Suprapubic skin (tissue), 4 donors: ENCODE data around the gene PCDHB13. TPM values are rescaled to one million over a fixed set of nuclear protein-coding genes. Genes with fewer than 3 reads are reported as not detected.
"Not testable (repeated sequence)": the region's sequence is repeated elsewhere in the genome, so short reads cannot be mapped to it uniquely, and the experiment has no call there.

ENCODE experiments used
- DNase-seq, 2 donors: peaks; one replicate each; pipeline ENCODE4 v3.0.0-alpha.2; 2019; ENCODE audit warnings: low spot score in 2 of 2
- H3K27ac ChIP-seq: fragments of 200-600 bp; sonication (generic); one replicate; pipeline ENCODE4 v1.5.1; 2019
- H3K27me3 ChIP-seq: fragments of 200-600 bp; sonication (generic); one replicate; pipeline ENCODE4 v1.5.1; 2019
- H3K36me3 ChIP-seq: fragments of 200-600 bp; sonication (generic); one replicate; pipeline ENCODE4 v1.5.1; 2019
- H3K4me1 ChIP-seq: fragments of 200-600 bp; sonication (generic); one replicate; pipeline ENCODE4 v1.5.1; 2019
- H3K4me3 ChIP-seq: fragments of 200-600 bp; sonication (generic); one replicate; pipeline ENCODE4 v1.5.1; 2019; ENCODE audit warnings: mild to moderate bottlenecking
- H3K9me3 ChIP-seq: fragments of 200-600 bp; sonication (generic); one replicate; pipeline ENCODE4 v1.5.1; 2019
- EP300 ChIP-seq: sonication (generic); formaldehyde crosslinking; IDR thresholded peaks from one replicate; pipeline ENCODE4 v1.6.1; 2017; ENCODE audit warnings: antibody characterized with exemption
- POLR2A ChIP-seq, 2 donors: fragments of 450-650 bp; IDR thresholded peaks; one replicate each; pipeline ENCODE4 v1.6.1; 2017; ENCODE audit warnings: antibody characterized with exemption in 2 of 2, mild to moderate bottlenecking in 2 of 2, moderate library complexity in 2 of 2
- POLR2AphosphoS5 ChIP-seq, 3 donors: sonication (generic); formaldehyde crosslinking; IDR thresholded peaks; one replicate each; pipeline ENCODE4 v1.6.1; 2017; ENCODE audit warnings: antibody characterized with exemption in 3 of 3
- whole genome bisulfite sequencing: methylation state at CpG from one replicate; pipeline ENCODE4 v1.1.5; 2018; 5-methylcytosine and 5-hydroxymethylcytosine counted together
- total RNA-seq, 4 donors: library from RNA; depleted of rRNA; stranded (reverse); fragments of >200 nt; gene quantifications; one replicate each; pipeline ENCODE4 v1.1.0, GENCODE V29; 2016
- TF ChIP-seq, protein P1 (sequence below), 2 donors: fragments of 200-600 bp in 1 of 2; fragments of 450-650 bp in 1 of 2; sonication (generic) in 1 of 2; IDR thresholded peaks; one replicate each; pipeline ENCODE4 v1.5.1; 2016 to 2019; ENCODE audit warnings: antibody characterized with exemption in 2 of 2, mild to moderate bottlenecking in 1 of 2, moderate library complexity in 1 of 2

The PCDHB13 gene
- total RNA-seq, 4 donors from 2014 or later: 5.9 to 10.0 (median 6.2) TPM

DNA sequence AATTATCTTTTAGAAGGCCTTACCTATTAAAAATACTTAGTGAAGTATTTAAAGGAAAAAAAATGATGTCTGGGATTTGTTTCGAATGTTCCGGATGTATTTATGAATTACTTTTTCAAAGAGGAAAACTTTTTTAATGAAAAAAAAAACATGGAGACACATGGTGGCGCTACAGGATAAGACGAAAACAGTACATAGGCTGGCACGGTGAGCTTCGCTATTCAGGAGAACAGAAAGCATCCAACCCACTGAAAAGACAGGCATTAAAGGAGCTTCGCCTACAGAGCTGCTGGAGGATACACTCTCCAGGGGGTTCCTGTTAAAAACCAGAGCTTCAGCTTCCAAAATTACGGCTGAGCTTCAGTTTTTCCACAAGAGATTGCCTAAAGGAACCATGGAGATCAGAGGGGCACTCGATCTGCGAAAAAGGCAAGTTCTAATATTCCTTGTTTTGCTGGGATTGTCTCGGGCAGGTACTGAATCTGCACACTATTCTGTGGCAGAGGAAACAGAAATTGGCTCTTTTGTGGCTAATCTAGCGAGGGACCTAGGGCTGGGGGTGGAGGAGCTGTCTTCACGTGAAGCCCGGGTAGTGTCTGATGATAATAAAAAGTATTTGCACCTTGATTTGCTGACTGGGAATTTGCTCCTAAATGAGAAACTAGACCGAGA is 9.5 kb downstream of the PCDHB13 start, which contains the start of gene PCDHB14:
TSS of gene PCDHB14 (plus strand) at position 232 of the 672 bp plus-strand sequence. CDS start at position 395, 163 bp downstream.
- no peak for DNase-seq
- Histone ChIP-seq H3K4me3 (peak within 1 kb of the TSS; percentile 27), H3K9me3 (peaks cover 24% of the 10 kb centered on the region), H3K27me3 (no peaks in the 10 kb centered on the region), H3K4me1 (no peaks in the 10 kb centered on the region), H3K36me3 (no peaks in the 10 kb centered on the region), H3K27ac (no peak within 1 kb of the TSS)
- TF ChIP-seq EP300 (no peak), POLR2AphosphoS5 (IDR thresholded peaks at IDR 0.05) (no peak), POLR2A (IDR thresholded peaks at IDR 0.05) (no peak)
- TF ChIP-seq, protein P1, sequence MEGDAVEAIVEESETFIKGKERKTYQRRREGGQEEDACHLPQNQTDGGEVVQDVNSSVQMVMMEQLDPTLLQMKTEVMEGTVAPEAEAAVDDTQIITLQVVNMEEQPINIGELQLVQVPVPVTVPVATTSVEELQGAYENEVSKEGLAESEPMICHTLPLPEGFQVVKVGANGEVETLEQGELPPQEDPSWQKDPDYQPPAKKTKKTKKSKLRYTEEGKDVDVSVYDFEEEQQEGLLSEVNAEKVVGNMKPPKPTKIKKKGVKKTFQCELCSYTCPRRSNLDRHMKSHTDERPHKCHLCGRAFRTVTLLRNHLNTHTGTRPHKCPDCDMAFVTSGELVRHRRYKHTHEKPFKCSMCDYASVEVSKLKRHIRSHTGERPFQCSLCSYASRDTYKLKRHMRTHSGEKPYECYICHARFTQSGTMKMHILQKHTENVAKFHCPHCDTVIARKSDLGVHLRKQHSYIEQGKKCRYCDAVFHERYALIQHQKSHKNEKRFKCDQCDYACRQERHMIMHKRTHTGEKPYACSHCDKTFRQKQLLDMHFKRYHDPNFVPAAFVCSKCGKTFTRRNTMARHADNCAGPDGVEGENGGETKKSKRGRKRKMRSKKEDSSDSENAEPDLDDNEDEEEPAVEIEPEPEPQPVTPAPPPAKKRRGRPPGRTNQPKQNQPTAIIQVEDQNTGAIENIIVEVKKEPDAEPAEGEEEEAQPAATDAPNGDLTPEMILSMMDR (IDR thresholded peaks at IDR 0.05): no peak
- 39% methylated on average over 15 of the region's 15 CpGs for WGBS

DNA sequence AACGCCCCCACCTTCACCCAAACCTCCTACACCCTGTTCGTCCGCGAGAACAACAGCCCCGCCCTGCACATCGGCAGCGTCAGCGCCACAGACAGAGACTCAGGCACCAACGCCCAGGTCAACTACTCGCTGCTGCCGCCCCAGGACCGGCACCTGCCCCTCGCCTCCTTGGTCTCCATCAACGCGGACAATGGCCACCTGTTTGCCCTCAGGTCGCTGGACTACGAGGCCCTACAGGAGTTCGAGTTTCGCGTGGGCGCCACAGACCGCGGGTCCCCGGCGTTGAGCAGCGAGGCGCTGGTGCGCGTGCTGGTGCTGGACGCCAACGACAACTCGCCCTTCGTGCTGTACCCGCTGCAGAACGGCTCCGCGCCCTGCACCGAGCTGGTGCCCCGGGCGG is 11.1 kb downstream of the PCDHB13 start:
- not testable (repeated sequence) for H3K27me3 ChIP-seq, H3K36me3 ChIP-seq, H3K27ac ChIP-seq, DNase-seq, H3K4me3 ChIP-seq, H3K4me1 ChIP-seq
- 17% methylated on average over 10 of the region's 40 CpGs for WGBS
- peaks cover 20% of the 10 kb centered on the region for H3K9me3 ChIP-seq

DNA sequence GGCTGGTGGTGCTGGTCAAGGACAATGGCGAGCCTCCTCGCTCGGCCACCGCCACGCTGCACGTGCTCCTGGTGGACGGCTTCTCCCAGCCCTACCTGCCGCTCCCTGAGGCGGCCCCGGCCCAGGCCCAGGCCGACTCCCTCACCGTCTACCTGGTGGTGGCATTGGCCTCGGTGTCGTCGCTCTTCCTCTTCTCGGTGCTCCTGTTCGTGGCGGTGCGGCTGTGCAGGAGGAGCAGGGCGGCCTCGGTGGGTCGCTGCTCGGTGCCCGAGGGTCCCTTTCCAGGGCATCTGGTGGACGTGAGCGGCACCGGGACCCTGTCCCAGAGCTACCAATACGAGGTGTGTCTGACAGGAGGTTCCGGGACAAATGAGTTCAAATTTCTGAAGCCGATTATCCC is 11.7 kb downstream of the PCDHB13 start:
- H3K4me3 ChIP-seq, H3K27me3 ChIP-seq, DNase-seq, H3K27ac ChIP-seq, H3K36me3 ChIP-seq, H3K4me1 ChIP-seq: not testable (repeated sequence)
- WGBS: 47% methylated on average over 22 of the region's 30 CpGs
- peaks cover 21% of the 10 kb centered on the region for H3K9me3 ChIP-seq

DNA sequence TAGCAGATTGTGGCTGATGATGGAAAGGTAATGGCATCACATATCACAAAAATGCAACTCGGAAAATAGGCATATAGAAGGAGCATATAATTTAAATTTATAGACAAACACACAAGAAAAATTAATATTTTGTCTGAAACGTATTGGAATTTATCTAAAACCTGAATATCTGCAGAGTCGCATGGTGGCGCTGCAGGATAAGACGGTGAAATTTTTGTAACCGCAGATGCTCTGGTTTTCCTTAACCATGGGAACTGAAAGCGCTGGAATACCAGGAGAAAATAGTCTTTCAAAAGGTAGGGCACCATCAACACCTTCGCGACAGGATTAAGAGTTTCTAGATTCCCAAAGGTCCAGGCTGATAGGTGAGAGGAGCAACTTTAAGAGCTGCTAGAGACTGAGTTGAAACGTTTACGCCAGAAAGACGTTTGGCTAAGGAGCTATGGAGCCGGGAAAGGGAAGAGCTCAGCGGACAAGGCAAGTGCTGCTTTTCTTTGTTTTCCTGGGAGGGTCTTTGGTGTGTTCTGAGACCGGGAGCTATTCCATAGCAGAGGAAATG is 20.5 kb downstream of the PCDHB13 start:
- no peaks in the 10 kb centered on the region for H3K36me3 ChIP-seq
- H3K9me3 ChIP-seq: peaks cover 67% of the 10 kb centered on the region
- no peaks in the 10 kb centered on the region for H3K4me1 ChIP-seq
- no peaks in the 10 kb centered on the region for H3K27me3 ChIP-seq
- peak overlapping the region; percentile 13 for H3K4me3 ChIP-seq
- TF ChIP-seq EP300: no peak
- TF ChIP-seq, protein P1 (IDR thresholded peaks at IDR 0.05): no peak
- no peak for TF ChIP-seq POLR2A (IDR thresholded peaks at IDR 0.05)
- no peak for TF ChIP-seq POLR2AphosphoS5 (IDR thresholded peaks at IDR 0.05)
- WGBS: 9% methylated on average over 15 of the region's 15 CpGs
- H3K27ac ChIP-seq: no peak overlapping the region
- DNase-seq: no peak

DNA sequence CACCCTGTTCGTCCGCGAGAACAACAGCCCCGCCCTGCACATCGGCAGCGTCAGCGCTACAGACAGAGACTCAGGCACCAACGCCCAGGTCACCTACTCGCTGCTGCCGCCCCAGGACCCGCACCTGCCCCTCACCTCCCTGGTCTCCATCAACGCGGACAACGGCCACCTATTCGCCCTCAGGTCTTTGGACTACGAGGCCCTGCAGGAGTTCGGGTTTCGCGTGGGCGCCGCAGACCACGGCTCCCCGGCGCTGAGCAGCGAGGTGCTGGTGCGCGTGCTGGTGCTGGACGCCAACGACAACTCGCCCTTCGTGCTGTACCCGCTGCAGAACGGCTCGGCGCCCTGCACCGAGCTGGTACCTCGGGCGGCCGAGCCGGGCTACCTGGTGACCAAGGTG is 22.2 kb downstream of the PCDHB13 start:
- H3K9me3 ChIP-seq: peaks cover 78% of the 10 kb centered on the region
- H3K4me1 ChIP-seq, H3K27me3 ChIP-seq, H3K36me3 ChIP-seq, DNase-seq, H3K4me3 ChIP-seq, H3K27ac ChIP-seq: not testable (repeated sequence)
- WGBS: 25% methylated on average over 4 of the region's 40 CpGs

DNA sequence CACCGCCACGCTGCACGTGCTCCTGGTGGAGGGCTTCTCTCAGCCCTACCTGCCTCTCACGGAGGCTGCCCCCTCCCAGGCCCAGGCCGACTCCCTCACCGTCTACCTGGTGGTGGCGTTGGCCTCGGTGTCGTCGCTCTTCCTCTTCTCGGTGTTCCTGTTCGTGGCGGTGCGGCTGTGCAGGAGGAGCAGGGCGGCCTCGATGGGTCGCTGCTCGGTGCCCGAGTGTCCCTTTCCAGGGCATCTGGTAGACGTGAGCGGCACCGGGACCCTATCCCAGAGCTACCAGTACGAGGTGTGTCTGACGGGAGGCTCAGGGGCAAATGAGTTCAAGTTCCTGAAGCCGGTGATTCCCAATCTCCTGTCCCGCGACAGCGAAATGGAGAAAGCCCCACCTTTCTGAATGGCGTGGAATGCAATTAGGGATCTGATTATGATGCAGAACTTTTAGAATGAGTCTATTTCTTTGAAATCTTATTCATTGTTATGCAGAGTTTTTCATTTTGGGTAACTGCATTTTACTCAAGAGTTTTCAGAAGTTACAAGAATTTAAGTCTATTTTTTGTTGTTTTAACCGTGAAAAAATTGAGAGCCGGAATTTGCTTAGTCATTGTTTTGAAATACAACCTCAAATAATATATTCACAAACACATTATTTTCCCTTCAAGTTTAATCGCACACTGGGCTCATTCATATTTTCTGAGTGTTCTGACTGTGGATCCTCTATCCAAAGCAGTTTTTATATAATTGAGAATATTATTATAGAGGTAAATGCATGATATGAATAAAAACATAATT is 23.0 kb downstream of the PCDHB13 start:
- Histone ChIP-seq H3K36me3 (no peaks in the 10 kb centered on the region), H3K4me3 (no peak overlapping the region), H3K27me3 (no peaks in the 10 kb centered on the region), H3K4me1 (no peaks in the 10 kb centered on the region), H3K9me3 (peaks cover 83% of the 10 kb centered on the region), H3K27ac (no peak overlapping the region)
- no peak for DNase-seq
- TF ChIP-seq, protein P1 (IDR thresholded peaks at IDR 0.05): no peak
- TF ChIP-seq POLR2AphosphoS5 (IDR thresholded peaks at IDR 0.05): no peak
- TF ChIP-seq POLR2A (IDR thresholded peaks at IDR 0.05): no peak
- TF ChIP-seq EP300: no peak
- WGBS: 23% methylated on average over 13 of the region's 32 CpGs
